Progenitor cell of endocrine pancreas (in vitro differentiated cells): ENCODE results near the gene FXR2. TPM values are rescaled to one million over a fixed set of nuclear protein-coding genes. Genes with fewer than 3 reads are reported as not detected.

Experiments used
- DNase-seq: peaks from one replicate; pipeline ENCODE4 v3.0.0; 2021; ENCODE audit warnings: low spot score; ENCODE audit not compliant: unreplicated experiment
- H3K27ac Mint-ChIP-seq: 2 replicates; pipeline ENCODE4 v1.8.0; 2021; ENCODE audit warnings: mild to moderate bottlenecking, moderate library complexity, mixed read lengths
- H3K27me3 Mint-ChIP-seq: 2 replicates; pipeline ENCODE4 v1.8.0; 2021; ENCODE audit warnings: mixed read lengths
- H3K36me3 Mint-ChIP-seq: 2 replicates; pipeline ENCODE4 v1.8.0; 2022; ENCODE audit warnings: mixed read lengths; ENCODE audit not compliant: insufficient read depth
- H3K4me1 Mint-ChIP-seq: 2 replicates; pipeline ENCODE4 v1.8.0; 2021; ENCODE audit warnings: low read depth, mixed read lengths
- H3K4me3 Mint-ChIP-seq: 2 replicates; pipeline ENCODE4 v1.8.0; 2021; ENCODE audit warnings: low read depth, mild to moderate bottlenecking, moderate library complexity, mixed read lengths
- H3K9me3 Mint-ChIP-seq: 2 replicates; pipeline ENCODE4 v1.8.0; 2021; ENCODE audit warnings: low read depth, mixed read lengths
- total RNA-seq: library from RNA; stranded (reverse); gene quantifications from 2 replicates; pipeline ENCODE4 v1.2.1, GENCODE V29; 2021
- TF ChIP-seq, protein P1 (sequence below): fragments of 200-600 bp; sonication (generic); IDR thresholded peaks from one replicate; pipeline ENCODE4 v1.5.0; 2021; ENCODE audit warnings: antibody characterized with exemption, mild to moderate bottlenecking; ENCODE audit not compliant: unreplicated experiment

The FXR2 gene
- total RNA-seq, 1 donor from 2014 or later: 53.6 TPM

- H3K27ac Mint-ChIP-seq: peak within 1 kb of the TSS; percentile 93
- DNase-seq: no peak
- no peak within 1 kb of the TSS for H3K4me3 Mint-ChIP-seq
- H3K27me3 Mint-ChIP-seq: no peaks in the 10 kb centered on the region
- TF ChIP-seq, protein P1, sequence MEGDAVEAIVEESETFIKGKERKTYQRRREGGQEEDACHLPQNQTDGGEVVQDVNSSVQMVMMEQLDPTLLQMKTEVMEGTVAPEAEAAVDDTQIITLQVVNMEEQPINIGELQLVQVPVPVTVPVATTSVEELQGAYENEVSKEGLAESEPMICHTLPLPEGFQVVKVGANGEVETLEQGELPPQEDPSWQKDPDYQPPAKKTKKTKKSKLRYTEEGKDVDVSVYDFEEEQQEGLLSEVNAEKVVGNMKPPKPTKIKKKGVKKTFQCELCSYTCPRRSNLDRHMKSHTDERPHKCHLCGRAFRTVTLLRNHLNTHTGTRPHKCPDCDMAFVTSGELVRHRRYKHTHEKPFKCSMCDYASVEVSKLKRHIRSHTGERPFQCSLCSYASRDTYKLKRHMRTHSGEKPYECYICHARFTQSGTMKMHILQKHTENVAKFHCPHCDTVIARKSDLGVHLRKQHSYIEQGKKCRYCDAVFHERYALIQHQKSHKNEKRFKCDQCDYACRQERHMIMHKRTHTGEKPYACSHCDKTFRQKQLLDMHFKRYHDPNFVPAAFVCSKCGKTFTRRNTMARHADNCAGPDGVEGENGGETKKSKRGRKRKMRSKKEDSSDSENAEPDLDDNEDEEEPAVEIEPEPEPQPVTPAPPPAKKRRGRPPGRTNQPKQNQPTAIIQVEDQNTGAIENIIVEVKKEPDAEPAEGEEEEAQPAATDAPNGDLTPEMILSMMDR: no peak
- H3K4me1 Mint-ChIP-seq: peaks cover 33% of the 10 kb centered on the region
- no peaks in the 10 kb centered on the region for H3K9me3 Mint-ChIP-seq
- H3K36me3 Mint-ChIP-seq: no peaks in the 10 kb centered on the region
These were observed 56.0 kb downstream of the FXR2 start, which contains the start of gene TNFSF13 for GRCh38 chr17:7558544-7559319. TNFSF13 (plus strand) TSS chr17:7558750; CDS start chr17:7559040, 290 bp downstream.

DNA sequence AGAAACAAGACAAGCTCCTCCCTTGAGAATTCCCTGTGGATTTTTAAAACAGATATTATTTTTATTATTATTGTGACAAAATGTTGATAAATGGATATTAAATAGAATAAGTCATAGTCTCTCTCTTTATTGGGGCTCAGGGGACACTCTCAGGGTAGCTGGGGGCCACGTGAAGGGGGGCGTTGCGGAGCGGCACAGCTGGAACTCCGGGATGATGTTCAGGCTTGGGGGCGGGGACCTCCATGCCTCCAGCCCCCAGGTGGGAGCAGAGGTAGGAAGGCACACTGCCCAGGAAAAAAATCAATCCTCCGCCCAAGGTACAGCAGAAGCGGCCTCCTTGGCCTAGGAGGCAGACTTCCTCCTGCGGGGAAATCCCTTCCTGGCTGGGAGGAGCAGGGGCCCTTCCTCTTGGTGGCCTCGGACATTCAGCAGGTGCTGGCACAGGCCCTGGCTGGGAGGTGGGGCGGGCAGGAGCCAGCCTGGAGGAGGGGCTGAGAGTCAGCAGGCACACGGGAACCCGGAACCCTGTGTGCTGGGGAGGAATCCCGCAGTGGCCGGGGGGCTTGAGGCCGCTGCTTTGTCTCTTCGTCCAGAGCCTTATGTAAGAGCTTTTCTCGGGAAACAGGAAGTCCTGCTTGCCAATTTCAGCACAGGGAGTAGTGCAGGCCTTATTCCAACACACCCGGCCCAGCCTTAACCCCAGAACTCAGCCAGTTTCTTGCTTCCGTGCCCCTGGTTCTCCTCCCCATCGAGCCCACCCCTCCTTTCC, 56.7 kb downstream of the FXR2 start:
- Mint-ChIP-seq H3K4me3 (no peak overlapping the region), H3K27me3 (no peaks in the 10 kb centered on the region), H3K9me3 (no peaks in the 10 kb centered on the region), H3K36me3 (no peaks in the 10 kb centered on the region), H3K27ac (peak overlapping the region; percentile 93), H3K4me1 (peaks cover 33% of the 10 kb centered on the region)
- DNase-seq: no peak
- TF ChIP-seq, protein P1: no peak

- Mint-ChIP-seq H3K4me3 (no peak overlapping the region), H3K27me3 (no peaks in the 10 kb centered on the region), H3K36me3 (peaks cover 1% of the 10 kb centered on the region), H3K9me3 (no peaks in the 10 kb centered on the region), H3K4me1 (peaks cover 27% of the 10 kb centered on the region), H3K27ac (no peak overlapping the region)
- TF ChIP-seq, protein P1: no peak
- no peak for DNase-seq
These were observed 57.4 kb downstream of the FXR2 start for GRCh38 chr17:7557147-7557764.

GRCh38 chr17:7556627-7557026, 58.1 kb downstream of the FXR2 start:
- Mint-ChIP-seq H3K4me1 (peaks cover 29% of the 10 kb centered on the region), H3K27me3 (no peaks in the 10 kb centered on the region), H3K9me3 (no peaks in the 10 kb centered on the region), H3K27ac (peak overlapping the region; percentile 30), H3K36me3 (peaks cover 1% of the 10 kb centered on the region), H3K4me3 (no peak overlapping the region)
- no peak for DNase-seq
- TF ChIP-seq, protein P1: no peak

DNA sequence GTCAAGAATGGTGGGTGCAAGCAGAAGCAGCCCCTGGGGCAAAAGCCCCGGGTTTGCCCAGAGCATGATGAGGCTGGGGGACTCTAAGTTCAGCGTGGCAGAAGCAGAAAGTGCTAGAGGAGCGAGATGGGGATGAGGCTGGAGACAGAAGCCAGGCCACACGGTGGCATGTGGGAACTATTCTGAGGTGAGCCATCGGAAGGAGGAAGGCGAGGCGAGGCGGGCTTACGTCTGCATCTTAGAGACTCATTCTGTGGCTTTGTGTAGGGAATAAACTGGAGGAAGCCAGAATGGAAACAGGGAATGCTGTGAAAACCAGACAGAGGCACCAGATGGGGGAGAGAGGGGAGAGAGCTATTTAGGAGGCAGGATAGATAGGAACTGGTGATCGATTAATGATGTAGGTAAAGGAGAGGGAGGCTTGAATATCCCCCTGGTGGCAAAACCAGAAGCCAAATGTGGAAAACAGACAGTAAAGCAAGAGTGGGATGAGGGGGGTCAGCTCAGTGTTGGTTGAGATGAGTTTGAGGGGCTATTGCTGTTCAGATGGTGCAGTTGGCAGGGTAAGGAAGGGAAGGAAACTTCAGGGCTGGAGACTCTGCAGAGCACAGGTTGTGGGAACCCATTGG, 59.3 kb downstream of the FXR2 start:
- DNase-seq: no peak
- Mint-ChIP-seq H3K27ac (peak overlapping the region; percentile 46), H3K36me3 (peaks cover 1% of the 10 kb centered on the region), H3K4me3 (no peak overlapping the region), H3K4me1 (peaks cover 28% of the 10 kb centered on the region), H3K27me3 (no peaks in the 10 kb centered on the region), H3K9me3 (no peaks in the 10 kb centered on the region)
- TF ChIP-seq, protein P1: peak; percentile 44
